Ovary (tissue), 3 donors: ENCODE results near the gene CACNA1C.
"Not testable (repeated sequence)": the region's sequence is repeated elsewhere in the genome, so short reads cannot be mapped to it uniquely, and the experiment has no call there.

Source experiments
- EP300 ChIP-seq: sonication (generic); formaldehyde crosslinking; IDR thresholded peaks from one replicate; pipeline ENCODE4 v1.6.1; 2017; ENCODE audit warnings: antibody characterized with exemption
- POLR2A ChIP-seq: fragments of 450-650 bp; IDR thresholded peaks from one replicate; pipeline ENCODE4 v1.6.1; 2017; ENCODE audit warnings: antibody characterized with exemption, mild to moderate bottlenecking, moderate library complexity
- TF ChIP-seq, protein P1 (sequence below), 3 donors: fragments of 450-650 bp in 2 of 3; fragments of 200-600 bp in 1 of 3; IDR thresholded peaks; one replicate each; pipeline versions ENCODE4 v1.5.1 to v1.8.0; 2016 to 2022; ENCODE audit warnings: antibody characterized with exemption in 3 of 3, mild to moderate bottlenecking in 1 of 3
- donor health status: DM: no; HTN: no; CAD: no.

GRCh38 chr12:2685620-2686279 lies 633.0 kb downstream of the CACNA1C start:
- TF ChIP-seq, protein P1, sequence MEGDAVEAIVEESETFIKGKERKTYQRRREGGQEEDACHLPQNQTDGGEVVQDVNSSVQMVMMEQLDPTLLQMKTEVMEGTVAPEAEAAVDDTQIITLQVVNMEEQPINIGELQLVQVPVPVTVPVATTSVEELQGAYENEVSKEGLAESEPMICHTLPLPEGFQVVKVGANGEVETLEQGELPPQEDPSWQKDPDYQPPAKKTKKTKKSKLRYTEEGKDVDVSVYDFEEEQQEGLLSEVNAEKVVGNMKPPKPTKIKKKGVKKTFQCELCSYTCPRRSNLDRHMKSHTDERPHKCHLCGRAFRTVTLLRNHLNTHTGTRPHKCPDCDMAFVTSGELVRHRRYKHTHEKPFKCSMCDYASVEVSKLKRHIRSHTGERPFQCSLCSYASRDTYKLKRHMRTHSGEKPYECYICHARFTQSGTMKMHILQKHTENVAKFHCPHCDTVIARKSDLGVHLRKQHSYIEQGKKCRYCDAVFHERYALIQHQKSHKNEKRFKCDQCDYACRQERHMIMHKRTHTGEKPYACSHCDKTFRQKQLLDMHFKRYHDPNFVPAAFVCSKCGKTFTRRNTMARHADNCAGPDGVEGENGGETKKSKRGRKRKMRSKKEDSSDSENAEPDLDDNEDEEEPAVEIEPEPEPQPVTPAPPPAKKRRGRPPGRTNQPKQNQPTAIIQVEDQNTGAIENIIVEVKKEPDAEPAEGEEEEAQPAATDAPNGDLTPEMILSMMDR (IDR thresholded peaks at IDR 0.05): not testable (repeated sequence)
- not testable (repeated sequence) for TF ChIP-seq POLR2A, EP300
